ENCODE data around the gene MSH5. TPM values are rescaled to one million over a fixed set of nuclear protein-coding genes. Genes with fewer than 3 reads are reported as not detected.

The MSH5 gene
- total and polyA plus RNA-seq, 9 of the 15 experiments (the other 6 are each of a cell fraction or from before 2014, with no cell fraction given): 12.5 to 104 (median 46.6) TPM

GRCh38 chr6:31782126-31782855 lies 42.5 kb downstream of the MSH5 start (continued):
- TF ChIP-seq ESRRA (IDR thresholded peaks at IDR 0.05; ENCODE audit: borderline replicate concordance, low read depth) (no peak), FIP1L1 (IDR thresholded peaks at IDR 0.05; ENCODE audit: low read depth, low read length, poor library complexity, severe bottlenecking) (peak; percentile 55), POLR3G (IDR thresholded peaks at IDR 0.05; ENCODE audit: extremely low read depth, insufficient read length, insufficient replicate concordance) (no peak), ZNF764 (CRISPR knock-in tag; IDR thresholded peaks at IDR 0.05; ENCODE audit: low read depth) (no peak), NFYB (IDR thresholded peaks at IDR 0.05; ENCODE audit: extremely low read depth, insufficient read length) (no peak), POLR2AphosphoS5 (IDR thresholded peaks at IDR 0.05; ENCODE audit: control insufficient read depth, insufficient read depth, low read depth, low read length) (no peak), ZNF140 (CRISPR knock-in tag; IDR thresholded peaks at IDR 0.05) (no peak), TGIF2 (CRISPR knock-in tag; IDR thresholded peaks at IDR 0.05) (no peak), SREBF2 (CRISPR knock-in tag; IDR thresholded peaks at IDR 0.05) (no peak), ZNF316 (IDR thresholded peaks at IDR 0.05) (no peak), ZNF212 (CRISPR knock-in tag; IDR thresholded peaks at IDR 0.05) (no peak), DEAF1 (CRISPR knock-in tag; IDR thresholded peaks at IDR 0.05) (no peak), NBN (IDR thresholded peaks at IDR 0.05; ENCODE audit: low read depth) (no peak), NFRKB (IDR thresholded peaks at IDR 0.05; ENCODE audit: low read depth) (no peak), RBFOX2 (IDR thresholded peaks at IDR 0.05; ENCODE audit: low read depth, low read length) (peak; percentile 75), STAG1 (CRISPR knock-in tag; IDR thresholded peaks at IDR 0.05; ENCODE audit: borderline replicate concordance) (no peak), NFE2L1 (tag; IDR thresholded peaks at IDR 0.05; ENCODE audit: borderline replicate concordance, low read depth) (no peak), ZNF561 (CRISPR knock-in tag; conservative IDR thresholded peaks at IDR 0.05) (no peak), TEAD1 (CRISPR knock-in tag; IDR thresholded peaks at IDR 0.05) (no peak), ZNF77 (CRISPR knock-in tag; IDR thresholded peaks at IDR 0.05) (no peak), TFAM (CRISPR knock-in tag; conservative IDR thresholded peaks at IDR 0.05) (no peak), ZNF23 (CRISPR knock-in tag; IDR thresholded peaks at IDR 0.05) (no peak), ZBTB49 (CRISPR knock-in tag; IDR thresholded peaks at IDR 0.05; ENCODE audit: borderline replicate concordance) (no peak), CTBP1 (IDR thresholded peaks at IDR 0.05; ENCODE audit: borderline replicate concordance) (no peak), RBM17 (IDR thresholded peaks at IDR 0.05; ENCODE audit: borderline replicate concordance, low read depth, low read length) (no peak)
